Measurements from ENCODE around the gene SEPTIN12. TPM values are rescaled to one million over a fixed set of nuclear protein-coding genes. Genes with fewer than 3 reads are reported as not detected.

SEPTIN12 gene
- total RNA-seq, 1 donor from 2014 or later = not detected

DNA sequence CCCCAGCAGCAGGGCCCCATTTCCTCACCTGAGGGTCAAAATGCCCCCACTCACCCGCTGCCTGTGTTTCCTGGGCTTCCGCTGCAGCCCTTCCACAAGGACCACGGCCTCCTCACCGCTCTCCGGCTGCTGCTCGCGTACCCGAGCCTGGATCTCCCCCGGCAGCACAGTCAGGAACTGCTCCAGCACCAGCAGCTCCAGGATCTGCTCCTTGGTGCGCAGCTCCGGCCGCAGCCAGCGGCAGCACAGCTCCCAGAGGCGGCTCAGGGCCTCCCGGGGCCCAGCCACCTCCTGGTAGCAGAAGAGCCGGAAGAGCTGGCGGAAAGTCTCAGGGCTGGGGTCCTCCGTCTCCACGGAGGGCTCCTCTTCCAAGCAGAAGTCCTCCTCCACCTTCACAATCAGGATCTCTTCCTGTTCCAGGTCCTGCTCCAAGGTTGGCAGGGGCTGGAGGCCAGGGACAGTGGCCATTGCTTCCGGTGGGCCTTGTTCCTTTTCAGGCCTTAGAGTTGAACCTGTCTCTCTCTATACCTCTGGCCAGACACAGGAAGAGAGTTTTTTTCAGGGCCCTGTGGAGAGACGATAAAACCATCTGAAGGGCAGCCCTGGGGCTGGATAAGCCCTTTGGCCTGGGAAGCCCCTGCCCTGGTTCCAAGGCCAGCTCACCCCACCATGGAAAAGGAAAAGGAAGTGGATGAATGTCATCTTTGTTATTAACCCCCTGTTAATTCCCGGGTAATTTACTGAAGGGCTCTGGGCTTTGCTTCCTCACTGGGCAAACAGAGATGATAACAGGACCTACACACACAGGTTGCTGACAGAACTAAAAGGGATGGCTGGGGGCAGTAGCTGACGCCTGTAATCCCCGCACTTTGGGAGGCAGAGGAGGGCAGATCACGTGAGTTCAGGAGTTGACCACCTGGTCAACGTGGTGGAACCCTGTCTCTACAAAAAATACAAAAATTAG lies 22.4 kb downstream of the SEPTIN12 start:
- H3K36me3 Mint-ChIP-seq (ENCODE audit: unreplicated experiment) = peaks cover 13% of the 10 kb centered on the region
- peak overlapping the region; percentile 74 for H3K27ac Mint-ChIP-seq (ENCODE audit: unreplicated experiment)
- H3K27me3 Mint-ChIP-seq (ENCODE audit: unreplicated experiment) = no peaks in the 10 kb centered on the region
- DNase-seq (ENCODE audit: extremely low spot score, unreplicated experiment) = no peak
- H3K4me3 Mint-ChIP-seq (ENCODE audit: unreplicated experiment) = peak overlapping the region; percentile 79
- H3K9me3 Mint-ChIP-seq (ENCODE audit: unreplicated experiment) = no peaks in the 10 kb centered on the region
- TF ChIP-seq, protein P1, sequence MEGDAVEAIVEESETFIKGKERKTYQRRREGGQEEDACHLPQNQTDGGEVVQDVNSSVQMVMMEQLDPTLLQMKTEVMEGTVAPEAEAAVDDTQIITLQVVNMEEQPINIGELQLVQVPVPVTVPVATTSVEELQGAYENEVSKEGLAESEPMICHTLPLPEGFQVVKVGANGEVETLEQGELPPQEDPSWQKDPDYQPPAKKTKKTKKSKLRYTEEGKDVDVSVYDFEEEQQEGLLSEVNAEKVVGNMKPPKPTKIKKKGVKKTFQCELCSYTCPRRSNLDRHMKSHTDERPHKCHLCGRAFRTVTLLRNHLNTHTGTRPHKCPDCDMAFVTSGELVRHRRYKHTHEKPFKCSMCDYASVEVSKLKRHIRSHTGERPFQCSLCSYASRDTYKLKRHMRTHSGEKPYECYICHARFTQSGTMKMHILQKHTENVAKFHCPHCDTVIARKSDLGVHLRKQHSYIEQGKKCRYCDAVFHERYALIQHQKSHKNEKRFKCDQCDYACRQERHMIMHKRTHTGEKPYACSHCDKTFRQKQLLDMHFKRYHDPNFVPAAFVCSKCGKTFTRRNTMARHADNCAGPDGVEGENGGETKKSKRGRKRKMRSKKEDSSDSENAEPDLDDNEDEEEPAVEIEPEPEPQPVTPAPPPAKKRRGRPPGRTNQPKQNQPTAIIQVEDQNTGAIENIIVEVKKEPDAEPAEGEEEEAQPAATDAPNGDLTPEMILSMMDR (IDR thresholded peaks at IDR 0.05) = no peak
- H3K4me1 Mint-ChIP-seq (ENCODE audit: unreplicated experiment) = peaks cover 28% of the 10 kb centered on the region

DNA sequence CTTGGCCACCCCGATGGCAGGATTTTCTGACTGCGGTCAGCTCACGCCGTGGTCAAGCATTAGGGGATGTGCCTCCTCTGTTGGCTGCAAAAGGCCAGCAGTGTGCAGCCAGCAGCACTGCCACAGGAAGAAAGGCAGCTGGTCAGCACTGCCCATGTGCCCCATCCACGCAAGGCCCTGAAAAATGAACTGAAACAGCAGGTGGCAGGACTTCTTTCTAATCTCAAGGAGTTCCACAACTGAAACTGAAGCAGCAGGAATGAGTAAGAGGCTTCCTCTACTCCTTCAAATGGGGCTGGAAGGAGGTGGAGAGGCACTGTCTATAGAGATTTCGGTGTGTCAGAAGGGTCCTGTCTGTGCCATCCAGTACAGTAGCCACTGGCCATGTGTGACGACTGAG lies 24.4 kb downstream of the SEPTIN12 start:
- DNase-seq (ENCODE audit: extremely low spot score, unreplicated experiment) = no peak
- no peaks in the 10 kb centered on the region for H3K27me3 Mint-ChIP-seq (ENCODE audit: unreplicated experiment)
- H3K4me1 Mint-ChIP-seq (ENCODE audit: unreplicated experiment) = peaks cover 22% of the 10 kb centered on the region
- H3K4me3 Mint-ChIP-seq (ENCODE audit: unreplicated experiment) = no peak overlapping the region
- no peaks in the 10 kb centered on the region for H3K9me3 Mint-ChIP-seq (ENCODE audit: unreplicated experiment)
- TF ChIP-seq, protein P1 (IDR thresholded peaks at IDR 0.05) = no peak
- no peak overlapping the region for H3K27ac Mint-ChIP-seq (ENCODE audit: unreplicated experiment)
- H3K36me3 Mint-ChIP-seq (ENCODE audit: unreplicated experiment) = peaks cover 27% of the 10 kb centered on the region

DNA sequence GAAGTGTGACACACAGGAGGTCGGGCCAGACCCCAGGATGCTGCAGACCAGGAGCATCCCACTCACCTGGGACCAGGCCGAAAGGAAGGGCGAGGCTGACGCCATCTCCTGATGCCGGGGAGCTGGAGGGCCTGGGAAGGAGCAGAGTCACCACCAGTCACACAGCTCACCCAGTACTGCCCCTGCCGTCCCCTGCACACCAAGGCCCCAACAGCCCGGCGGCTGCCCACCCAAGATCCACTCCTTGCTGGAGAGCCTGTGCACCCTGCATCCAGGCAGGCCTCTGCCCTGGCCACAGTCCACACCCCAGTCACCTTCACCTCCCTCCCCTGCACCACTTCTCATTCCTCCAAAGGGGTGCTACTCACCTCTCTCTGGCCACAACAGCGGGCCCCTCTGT lies 25.9 kb downstream of the SEPTIN12 start:
- DNase-seq (ENCODE audit: extremely low spot score, unreplicated experiment) = no peak
- TF ChIP-seq, protein P1 (IDR thresholded peaks at IDR 0.05) = no peak
- Mint-ChIP-seq H3K4me3 (ENCODE audit: unreplicated experiment) (no peak overlapping the region), H3K4me1 (ENCODE audit: unreplicated experiment) (peaks cover 10% of the 10 kb centered on the region), H3K27me3 (ENCODE audit: unreplicated experiment) (no peaks in the 10 kb centered on the region), H3K27ac (ENCODE audit: unreplicated experiment) (no peak overlapping the region), H3K9me3 (ENCODE audit: unreplicated experiment) (no peaks in the 10 kb centered on the region), H3K36me3 (ENCODE audit: unreplicated experiment) (peaks cover 33% of the 10 kb centered on the region)

DNA sequence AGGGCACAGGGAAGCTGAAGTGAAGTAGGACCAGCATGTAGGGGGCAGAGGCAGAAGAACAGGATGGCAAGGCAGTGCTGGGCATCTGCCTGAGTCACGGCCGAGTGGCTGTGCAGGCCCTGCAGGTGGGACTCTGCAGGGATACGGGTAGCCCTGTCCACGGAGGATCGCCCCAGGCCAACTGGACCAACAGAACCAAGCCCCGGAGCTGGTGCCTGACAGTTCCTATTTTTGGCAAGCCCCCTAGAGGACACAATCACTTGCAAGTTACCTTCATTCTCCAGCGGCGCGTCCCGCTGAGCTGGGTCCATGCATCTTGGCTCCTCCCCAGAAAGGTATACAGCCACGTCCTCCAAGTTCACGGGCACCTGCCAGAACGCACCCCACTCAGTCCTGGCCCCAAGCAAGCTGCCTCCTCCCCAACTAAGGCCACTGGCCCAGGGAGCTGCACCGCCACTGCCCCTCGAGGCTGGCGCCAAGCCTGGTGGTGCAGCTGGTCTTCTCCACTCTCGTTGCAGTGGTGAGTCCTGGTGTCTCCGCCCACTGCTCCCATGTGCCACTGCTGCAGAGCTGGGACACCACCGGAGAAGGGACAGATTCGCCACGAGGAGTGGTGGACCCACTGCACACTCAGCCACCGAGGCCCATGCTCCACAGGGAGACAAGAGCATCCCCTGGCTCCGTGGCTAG lies 27.8 kb downstream of the SEPTIN12 start:
- Mint-ChIP-seq H3K4me3 (ENCODE audit: unreplicated experiment) (no peak overlapping the region), H3K4me1 (ENCODE audit: unreplicated experiment) (no peaks in the 10 kb centered on the region), H3K36me3 (ENCODE audit: unreplicated experiment) (peaks cover 40% of the 10 kb centered on the region), H3K27ac (ENCODE audit: unreplicated experiment) (no peak overlapping the region), H3K9me3 (ENCODE audit: unreplicated experiment) (no peaks in the 10 kb centered on the region), H3K27me3 (ENCODE audit: unreplicated experiment) (no peaks in the 10 kb centered on the region)
- DNase-seq (ENCODE audit: extremely low spot score, unreplicated experiment) = no peak
- TF ChIP-seq, protein P1 (IDR thresholded peaks at IDR 0.05) = no peak

DNA sequence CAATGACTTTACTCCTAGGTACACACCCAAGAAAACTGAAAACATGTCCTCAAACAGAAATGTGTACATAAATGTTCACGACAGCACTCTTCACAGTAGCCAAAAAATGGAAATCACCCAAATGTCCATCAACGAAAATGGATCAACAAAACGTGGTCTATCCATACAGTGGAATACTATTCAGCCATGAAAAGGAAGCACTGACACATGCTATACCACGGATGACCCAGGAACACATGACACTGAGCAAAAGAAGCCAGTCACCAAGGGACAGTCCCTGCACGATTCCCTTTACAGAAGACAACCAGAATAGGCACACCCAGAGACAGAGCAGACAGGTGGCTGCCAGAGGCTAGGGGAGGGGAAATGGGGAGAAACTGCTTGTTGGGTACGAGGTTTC lies 32.5 kb downstream of the SEPTIN12 start:
- H3K27ac Mint-ChIP-seq (ENCODE audit: unreplicated experiment) = no peak overlapping the region

More for the DNA sequence above, 32.5 kb downstream of the SEPTIN12 start:
- no peaks in the 10 kb centered on the region for H3K27me3 Mint-ChIP-seq (ENCODE audit: unreplicated experiment)
- H3K9me3 Mint-ChIP-seq (ENCODE audit: unreplicated experiment) = no peaks in the 10 kb centered on the region
- peaks cover 37% of the 10 kb centered on the region for H3K36me3 Mint-ChIP-seq (ENCODE audit: unreplicated experiment)
- no peaks in the 10 kb centered on the region for H3K4me1 Mint-ChIP-seq (ENCODE audit: unreplicated experiment)
- no peak for DNase-seq (ENCODE audit: extremely low spot score, unreplicated experiment)
- TF ChIP-seq, protein P1 (IDR thresholded peaks at IDR 0.05) = no peak
- no peak overlapping the region for H3K4me3 Mint-ChIP-seq (ENCODE audit: unreplicated experiment)

Data from osteocyte (in vitro differentiated cells).